K562 (cell line): ENCODE results near the gene CCDC201. TPM values are rescaled to one million over a fixed set of nuclear protein-coding genes. Genes with fewer than 3 reads are reported as not detected.

Experiments used
- ATAC-seq: fragments of 200-7000 bp; cut with Tn5 transposase; 3 replicates; pipeline ENCODE4 v1.9.1; 2020; ENCODE audit warnings: moderate library complexity
- BruUV-seq: library from RNA; stranded (reverse); fragments of 400-500 nt; replicated peaks from 2 replicates; lab custom pipeline; 2021; lab: Mats Ljungman, UMichigan
- CTCF ChIA-PET: fragments of 300-600 bp; formaldehyde crosslinking; extraction: SDS; loops from one replicate; lab custom pipeline; 2021; ENCODE audit warnings: low intra/inter-chr PET ratio; lab: Yijun Ruan, JAX
- POLR2A ChIA-PET: fragments of 300-600, 350-650 bp; sonication (Branson Sonifier 250); formaldehyde crosslinking; extraction: SDS; loops from one replicate; lab custom pipeline; 2021; ENCODE audit warnings: antibody characterized with exemption, inconsistent platforms; lab: Yijun Ruan, JAX
- DNase-seq, 4 experiments: peaks; one replicate each; pipeline versions ENCODE4 v3.0.0 to v3.0.0-alpha.2; 2011 to 2018; ENCODE audit warnings: low spot score in 3 of 4, mixed read lengths in 3 of 4; ENCODE audit errors: extremely low read depth in 1 of 4
- FAIRE-seq: peaks from 2 replicates; lab custom pipeline; 2011; peaks lifted over from hg19 to GRCh38; lab: Jason Lieb, UNC
- H2AFZ ChIP-seq: 2 replicates; pipeline ENCODE4 v1.6.0; 2011; ENCODE audit warnings: low read depth, low read length, control low read depth, inconsistent platforms
- H3K27ac ChIP-seq: fragments of 200-600 bp; 3 replicates; pipeline ENCODE4 v1.8.0; 2011; ENCODE audit warnings: low read depth, mild to moderate bottlenecking, control low read depth, inconsistent platforms, low read length, moderate library complexity, mixed read lengths; ENCODE audit errors: extremely low read depth
- H3K27me3 ChIP-seq, 2 experiments: fragments of 300-600 bp in 1 of 2; 2 replicates in 1 of 2; 3 replicates in 1 of 2; pipeline versions ENCODE4 v1.6.0 to v1.8.0; 2011; ENCODE audit warnings: inconsistent platforms in 2 of 2, low read length in 2 of 2, mild to moderate bottlenecking in 1 of 2, mixed read lengths in 1 of 2, moderate library complexity in 1 of 2; ENCODE audit not compliant: control insufficient read depth in 2 of 2, insufficient read depth in 2 of 2
- H3K36me3 ChIP-seq: fragments of 300-600 bp; 3 replicates; pipeline ENCODE4 v1.8.0; 2011; ENCODE audit warnings: mild to moderate bottlenecking, low read length, inconsistent platforms; ENCODE audit not compliant: control insufficient read depth, insufficient read depth
- H3K4me1 ChIP-seq, 2 experiments: fragments of 200-600 bp in 1 of 2; replicated peaks in 1 of 2; 2 replicates in 1 of 2; 3 replicates in 1 of 2; pipeline versions ENCODE4 v1.5.1 to v1.8.0; 2011; ENCODE audit warnings: inconsistent platforms in 2 of 2, low read length in 2 of 2, mild to moderate bottlenecking in 1 of 2, mixed read lengths in 1 of 2, moderate library complexity in 1 of 2; ENCODE audit not compliant: control insufficient read depth in 2 of 2, insufficient read depth in 2 of 2
- H3K4me2 ChIP-seq: 2 replicates; pipeline ENCODE4 v1.6.1; 2011; ENCODE audit warnings: low read length, control low read depth, inconsistent platforms, mixed read lengths; ENCODE audit not compliant: insufficient read depth
- H3K4me3 ChIP-seq: fragments of 200-600 bp; sonication (generic), shearing (Covaris generic); 2 replicates; pipeline ENCODE4 v1.5.1; 2016; ENCODE audit warnings: control low read depth, inconsistent platforms
- H3K79me2 ChIP-seq: fragments of 200-600 bp; 3 replicates; pipeline ENCODE4 v1.8.0; 2011; ENCODE audit warnings: low read length, inconsistent platforms; ENCODE audit not compliant: control insufficient read depth, insufficient read depth
- H3K9ac ChIP-seq, 2 experiments: 2 replicates each; pipeline versions ENCODE4 v1.6.0 to v1.6.1; 2011; ENCODE audit warnings: low read depth in 2 of 2, low read length in 2 of 2, control low read depth in 1 of 2, inconsistent platforms in 1 of 2, mild to moderate bottlenecking in 1 of 2, mixed read lengths in 1 of 2; ENCODE audit not compliant: insufficient read depth in 1 of 2
- H3K9me1 ChIP-seq: one replicate; pipeline ENCODE4 v1.6.0; 2011; ENCODE audit warnings: inconsistent platforms, mild to moderate bottlenecking, low read length, moderate library complexity; ENCODE audit not compliant: control insufficient read depth, insufficient read depth
- H3K9me3 ChIP-seq: replicated peaks from 2 replicates; pipeline ENCODE4 v1.5.1; 2011; ENCODE audit warnings: low read depth, low read length, inconsistent platforms; ENCODE audit not compliant: control insufficient read depth, insufficient read depth
- H4K20me1 ChIP-seq: replicated peaks from 2 replicates; pipeline ENCODE4 v1.6.1; 2011; ENCODE audit warnings: low read length, inconsistent platforms, mixed read lengths; ENCODE audit not compliant: control insufficient read depth, insufficient read depth
- DEAF1 ChIP-seq: fragments of 450-650 bp; formaldehyde crosslinking; IDR thresholded peaks from 2 replicates; pipeline ENCODE4 v1.4.0; 2020; ENCODE audit warnings: mild to moderate bottlenecking, moderate library complexity
- GTF2E2 ChIP-seq: fragments of 200-800 bp; sonication (Bioruptor generic); IDR thresholded peaks from 2 replicates; pipeline ENCODE4 v1.6.1; 2016; ENCODE audit warnings: missing genetic modification characterization, missing compliant biosample characterization
- HNRNPUL1 ChIP-seq: fragments of 200-400 bp; formaldehyde crosslinking; IDR thresholded peaks from 2 replicates; pipeline ENCODE4 v1.6.1; 2017; ENCODE audit warnings: low read length
- ILK ChIP-seq: fragments of 450-650 bp; IDR thresholded peaks from 2 replicates; pipeline ENCODE4 v1.6.1; 2016; ENCODE audit warnings: missing genetic modification characterization, low read depth, mild to moderate bottlenecking, missing compliant biosample characterization, moderate library complexity, borderline replicate concordance
- MYBL2 ChIP-seq, 2 experiments: fragments of 450-650 bp in 1 of 2; sonication (generic) in 1 of 2; formaldehyde crosslinking in 1 of 2; IDR thresholded peaks; 2 replicates each; pipeline versions ENCODE4 v1.6.1 to v1.8.1; 2017 to 2022; ENCODE audit warnings: borderline replicate concordance in 1 of 2, inconsistent platforms in 1 of 2, low read depth in 1 of 2, mild to moderate bottlenecking in 1 of 2, missing genetic modification reagents in 1 of 2, moderate library complexity in 1 of 2
- PTTG1 ChIP-seq: fragments of 450-650 bp; IDR thresholded peaks from 2 replicates; pipeline ENCODE4 v1.6.1; 2016; ENCODE audit warnings: low read depth, mild to moderate bottlenecking, missing genetic modification characterization, missing compliant biosample characterization
- U2AF1 ChIP-seq: fragments of 200-400 bp; formaldehyde crosslinking; optimal IDR thresholded peaks from 2 replicates; pipeline ENCODE3; 2017; ENCODE audit warnings: mild to moderate bottlenecking, low read depth, low read length, moderate library complexity
- WGBS: fragments of 100-300 bp; shearing (Covaris generic); methylation state at CpG from one replicate; pipeline ENCODE4 v1.1.6; 2016; ENCODE audit warnings: low coverage, mixed read lengths; ENCODE audit not compliant: insufficient coverage; ENCODE audit errors: missing lambda C conversion rate; 5-methylcytosine and 5-hydroxymethylcytosine counted together
- in situ Hi-C: fragments of 300-500 bp; cut with MboI; formaldehyde crosslinking; loops from 4 replicates; pipeline ENCODE4 v1.15.0; 2018; ENCODE audit warnings: inconsistent platforms, mixed read lengths
- intact Hi-C: fragments of 100-400 bp; cut with micrococcal nuclease; formaldehyde crosslinking; loops from 2 replicates; pipeline ENCODE4 v1.14.2; 2022
- polyA plus RNA-seq, 8 experiments: library from polyadenylated mRNA; depleted of rRNA in 4 of 8; stranded (reverse) in 5 of 8; unstranded in 3 of 8; fragments of >200 nt; fragmentation: Nextera tagmentation in 2 of 8; fragmentation: Illumina TruSeq in 1 of 8; extraction: Ambion mirVana in 2 of 8; extraction: Trizol in 1 of 8; gene quantifications; 2 replicates each; pipeline versions ENCODE4 v1.2.1 to v1.2.3, GENCODE V29; 2011 to 2014; ENCODE audit warnings: inconsistent platforms in 1 of 8, missing spikeins in 1 of 8
- total RNA-seq, 7 experiments: library from RNA; depleted of rRNA in 6 of 7; stranded (reverse); fragments of >200 nt in 6 of 7; fragmentation: Illumina TruSeq in 2 of 7; extraction: Trizol in 2 of 7; gene quantifications; 2 replicates each; pipeline versions ENCODE4 v1.2.1 to v1.2.3, GENCODE V29; 2011 to 2021; ENCODE audit warnings: low replicate concordance in 1 of 7
- TF ChIP-seq, protein P1 (sequence below): fragments of 450-650 bp; IDR thresholded peaks from 2 replicates; pipeline ENCODE4 v1.6.1; 2016; ENCODE audit warnings: mild to moderate bottlenecking, moderate library complexity

Gene CCDC201
- total and polyA plus RNA-seq, 9 of the 15 experiments (the other 6 are each of a cell fraction or from before 2014, with no cell fraction given), result not detected

DNA sequence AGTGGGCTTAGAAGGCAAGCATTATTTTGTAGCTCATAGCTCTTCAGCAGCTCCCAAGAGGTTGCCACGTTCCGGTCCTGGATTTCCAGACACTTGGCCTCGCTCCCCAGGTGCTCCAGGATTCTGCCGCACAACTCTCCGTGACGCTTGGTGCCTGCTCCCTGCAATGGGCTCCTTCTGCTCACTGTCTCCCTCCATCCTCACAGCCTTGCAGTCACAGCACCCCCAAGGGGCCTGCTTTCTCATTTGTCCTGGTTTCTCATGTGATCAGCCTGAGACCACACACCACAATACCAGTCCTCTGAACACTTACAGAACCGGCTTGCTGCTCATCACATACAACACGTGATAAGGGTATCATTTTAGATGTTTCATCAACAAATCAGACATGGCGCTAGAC is 38.4 kb upstream of the CCDC201 start (continued):
- no peak for TF ChIP-seq HNRNPUL1

GRCh38 chr7:45910855-45911254 is 38.0 kb upstream of the CCDC201 start:
- no peak overlapping the region for H3K9ac ChIP-seq
- in situ Hi-C loops (no loop called here), intact Hi-C loops (no loop called here)
- no peak for DNase-seq
- CTCF ChIA-PET, result no interaction called here
- H3K36me3 ChIP-seq, result no peaks in the 10 kb centered on the region
- no peaks in the 10 kb centered on the region for H3K79me2 ChIP-seq
- H3K27me3 ChIP-seq, result no peaks in the 10 kb centered on the region
- H3K9me1 ChIP-seq, result no peaks in the 10 kb centered on the region
- WGBS, result 0% methylated on average over 3 of the region's 3 CpGs
- no TSS peak for BruUV-seq
- FAIRE-seq, result no peak
- no peak overlapping the region for H2AFZ ChIP-seq
- H4K20me1 ChIP-seq, result no peaks in the 10 kb centered on the region
- POLR2A ChIA-PET, result no interaction called here
- no peak overlapping the region for H3K27ac ChIP-seq
- no peak for ATAC-seq
- H3K4me1 ChIP-seq, result no peaks in the 10 kb centered on the region
- no peak overlapping the region for H3K4me3 ChIP-seq
- no peak overlapping the region for H3K4me2 ChIP-seq
- no peaks in the 10 kb centered on the region for H3K9me3 ChIP-seq
- no peak for TF ChIP-seq GTF2E2 (tag)
- TF ChIP-seq, protein P1, sequence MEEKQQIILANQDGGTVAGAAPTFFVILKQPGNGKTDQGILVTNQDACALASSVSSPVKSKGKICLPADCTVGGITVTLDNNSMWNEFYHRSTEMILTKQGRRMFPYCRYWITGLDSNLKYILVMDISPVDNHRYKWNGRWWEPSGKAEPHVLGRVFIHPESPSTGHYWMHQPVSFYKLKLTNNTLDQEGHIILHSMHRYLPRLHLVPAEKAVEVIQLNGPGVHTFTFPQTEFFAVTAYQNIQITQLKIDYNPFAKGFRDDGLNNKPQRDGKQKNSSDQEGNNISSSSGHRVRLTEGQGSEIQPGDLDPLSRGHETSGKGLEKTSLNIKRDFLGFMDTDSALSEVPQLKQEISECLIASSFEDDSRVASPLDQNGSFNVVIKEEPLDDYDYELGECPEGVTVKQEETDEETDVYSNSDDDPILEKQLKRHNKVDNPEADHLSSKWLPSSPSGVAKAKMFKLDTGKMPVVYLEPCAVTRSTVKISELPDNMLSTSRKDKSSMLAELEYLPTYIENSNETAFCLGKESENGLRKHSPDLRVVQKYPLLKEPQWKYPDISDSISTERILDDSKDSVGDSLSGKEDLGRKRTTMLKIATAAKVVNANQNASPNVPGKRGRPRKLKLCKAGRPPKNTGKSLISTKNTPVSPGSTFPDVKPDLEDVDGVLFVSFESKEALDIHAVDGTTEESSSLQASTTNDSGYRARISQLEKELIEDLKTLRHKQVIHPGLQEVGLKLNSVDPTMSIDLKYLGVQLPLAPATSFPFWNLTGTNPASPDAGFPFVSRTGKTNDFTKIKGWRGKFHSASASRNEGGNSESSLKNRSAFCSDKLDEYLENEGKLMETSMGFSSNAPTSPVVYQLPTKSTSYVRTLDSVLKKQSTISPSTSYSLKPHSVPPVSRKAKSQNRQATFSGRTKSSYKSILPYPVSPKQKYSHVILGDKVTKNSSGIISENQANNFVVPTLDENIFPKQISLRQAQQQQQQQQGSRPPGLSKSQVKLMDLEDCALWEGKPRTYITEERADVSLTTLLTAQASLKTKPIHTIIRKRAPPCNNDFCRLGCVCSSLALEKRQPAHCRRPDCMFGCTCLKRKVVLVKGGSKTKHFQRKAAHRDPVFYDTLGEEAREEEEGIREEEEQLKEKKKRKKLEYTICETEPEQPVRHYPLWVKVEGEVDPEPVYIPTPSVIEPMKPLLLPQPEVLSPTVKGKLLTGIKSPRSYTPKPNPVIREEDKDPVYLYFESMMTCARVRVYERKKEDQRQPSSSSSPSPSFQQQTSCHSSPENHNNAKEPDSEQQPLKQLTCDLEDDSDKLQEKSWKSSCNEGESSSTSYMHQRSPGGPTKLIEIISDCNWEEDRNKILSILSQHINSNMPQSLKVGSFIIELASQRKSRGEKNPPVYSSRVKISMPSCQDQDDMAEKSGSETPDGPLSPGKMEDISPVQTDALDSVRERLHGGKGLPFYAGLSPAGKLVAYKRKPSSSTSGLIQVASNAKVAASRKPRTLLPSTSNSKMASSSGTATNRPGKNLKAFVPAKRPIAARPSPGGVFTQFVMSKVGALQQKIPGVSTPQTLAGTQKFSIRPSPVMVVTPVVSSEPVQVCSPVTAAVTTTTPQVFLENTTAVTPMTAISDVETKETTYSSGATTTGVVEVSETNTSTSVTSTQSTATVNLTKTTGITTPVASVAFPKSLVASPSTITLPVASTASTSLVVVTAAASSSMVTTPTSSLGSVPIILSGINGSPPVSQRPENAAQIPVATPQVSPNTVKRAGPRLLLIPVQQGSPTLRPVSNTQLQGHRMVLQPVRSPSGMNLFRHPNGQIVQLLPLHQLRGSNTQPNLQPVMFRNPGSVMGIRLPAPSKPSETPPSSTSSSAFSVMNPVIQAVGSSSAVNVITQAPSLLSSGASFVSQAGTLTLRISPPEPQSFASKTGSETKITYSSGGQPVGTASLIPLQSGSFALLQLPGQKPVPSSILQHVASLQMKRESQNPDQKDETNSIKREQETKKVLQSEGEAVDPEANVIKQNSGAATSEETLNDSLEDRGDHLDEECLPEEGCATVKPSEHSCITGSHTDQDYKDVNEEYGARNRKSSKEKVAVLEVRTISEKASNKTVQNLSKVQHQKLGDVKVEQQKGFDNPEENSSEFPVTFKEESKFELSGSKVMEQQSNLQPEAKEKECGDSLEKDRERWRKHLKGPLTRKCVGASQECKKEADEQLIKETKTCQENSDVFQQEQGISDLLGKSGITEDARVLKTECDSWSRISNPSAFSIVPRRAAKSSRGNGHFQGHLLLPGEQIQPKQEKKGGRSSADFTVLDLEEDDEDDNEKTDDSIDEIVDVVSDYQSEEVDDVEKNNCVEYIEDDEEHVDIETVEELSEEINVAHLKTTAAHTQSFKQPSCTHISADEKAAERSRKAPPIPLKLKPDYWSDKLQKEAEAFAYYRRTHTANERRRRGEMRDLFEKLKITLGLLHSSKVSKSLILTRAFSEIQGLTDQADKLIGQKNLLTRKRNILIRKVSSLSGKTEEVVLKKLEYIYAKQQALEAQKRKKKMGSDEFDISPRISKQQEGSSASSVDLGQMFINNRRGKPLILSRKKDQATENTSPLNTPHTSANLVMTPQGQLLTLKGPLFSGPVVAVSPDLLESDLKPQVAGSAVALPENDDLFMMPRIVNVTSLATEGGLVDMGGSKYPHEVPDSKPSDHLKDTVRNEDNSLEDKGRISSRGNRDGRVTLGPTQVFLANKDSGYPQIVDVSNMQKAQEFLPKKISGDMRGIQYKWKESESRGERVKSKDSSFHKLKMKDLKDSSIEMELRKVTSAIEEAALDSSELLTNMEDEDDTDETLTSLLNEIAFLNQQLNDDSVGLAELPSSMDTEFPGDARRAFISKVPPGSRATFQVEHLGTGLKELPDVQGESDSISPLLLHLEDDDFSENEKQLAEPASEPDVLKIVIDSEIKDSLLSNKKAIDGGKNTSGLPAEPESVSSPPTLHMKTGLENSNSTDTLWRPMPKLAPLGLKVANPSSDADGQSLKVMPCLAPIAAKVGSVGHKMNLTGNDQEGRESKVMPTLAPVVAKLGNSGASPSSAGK, result no peak
- TF ChIP-seq DEAF1 (CRISPR knock-in tag), result no peak
- TF ChIP-seq U2AF1, result no peak
- no peak for TF ChIP-seq PTTG1 (tag)
- TF ChIP-seq ILK (tag), result no peak
- TF ChIP-seq MYBL2 (IDR thresholded peaks at IDR 0.05; ENCODE audit: low read depth), result no peak
- TF ChIP-seq MYBL2 (CRISPR knock-in tag; IDR thresholded peaks at IDR 0.05; ENCODE audit: borderline replicate concordance), result no peak
